Measurements from ENCODE around the gene MMP25. TPM values are rescaled to one million over a fixed set of nuclear protein-coding genes. Genes with fewer than 3 reads are reported as not detected.

The MMP25 gene, protein sequence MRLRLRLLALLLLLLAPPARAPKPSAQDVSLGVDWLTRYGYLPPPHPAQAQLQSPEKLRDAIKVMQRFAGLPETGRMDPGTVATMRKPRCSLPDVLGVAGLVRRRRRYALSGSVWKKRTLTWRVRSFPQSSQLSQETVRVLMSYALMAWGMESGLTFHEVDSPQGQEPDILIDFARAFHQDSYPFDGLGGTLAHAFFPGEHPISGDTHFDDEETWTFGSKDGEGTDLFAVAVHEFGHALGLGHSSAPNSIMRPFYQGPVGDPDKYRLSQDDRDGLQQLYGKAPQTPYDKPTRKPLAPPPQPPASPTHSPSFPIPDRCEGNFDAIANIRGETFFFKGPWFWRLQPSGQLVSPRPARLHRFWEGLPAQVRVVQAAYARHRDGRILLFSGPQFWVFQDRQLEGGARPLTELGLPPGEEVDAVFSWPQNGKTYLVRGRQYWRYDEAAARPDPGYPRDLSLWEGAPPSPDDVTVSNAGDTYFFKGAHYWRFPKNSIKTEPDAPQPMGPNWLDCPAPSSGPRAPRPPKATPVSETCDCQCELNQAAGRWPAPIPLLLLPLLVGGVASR
- under 0.01 and 0.13 TPM in 2 replicates for total RNA-seq

DNA sequence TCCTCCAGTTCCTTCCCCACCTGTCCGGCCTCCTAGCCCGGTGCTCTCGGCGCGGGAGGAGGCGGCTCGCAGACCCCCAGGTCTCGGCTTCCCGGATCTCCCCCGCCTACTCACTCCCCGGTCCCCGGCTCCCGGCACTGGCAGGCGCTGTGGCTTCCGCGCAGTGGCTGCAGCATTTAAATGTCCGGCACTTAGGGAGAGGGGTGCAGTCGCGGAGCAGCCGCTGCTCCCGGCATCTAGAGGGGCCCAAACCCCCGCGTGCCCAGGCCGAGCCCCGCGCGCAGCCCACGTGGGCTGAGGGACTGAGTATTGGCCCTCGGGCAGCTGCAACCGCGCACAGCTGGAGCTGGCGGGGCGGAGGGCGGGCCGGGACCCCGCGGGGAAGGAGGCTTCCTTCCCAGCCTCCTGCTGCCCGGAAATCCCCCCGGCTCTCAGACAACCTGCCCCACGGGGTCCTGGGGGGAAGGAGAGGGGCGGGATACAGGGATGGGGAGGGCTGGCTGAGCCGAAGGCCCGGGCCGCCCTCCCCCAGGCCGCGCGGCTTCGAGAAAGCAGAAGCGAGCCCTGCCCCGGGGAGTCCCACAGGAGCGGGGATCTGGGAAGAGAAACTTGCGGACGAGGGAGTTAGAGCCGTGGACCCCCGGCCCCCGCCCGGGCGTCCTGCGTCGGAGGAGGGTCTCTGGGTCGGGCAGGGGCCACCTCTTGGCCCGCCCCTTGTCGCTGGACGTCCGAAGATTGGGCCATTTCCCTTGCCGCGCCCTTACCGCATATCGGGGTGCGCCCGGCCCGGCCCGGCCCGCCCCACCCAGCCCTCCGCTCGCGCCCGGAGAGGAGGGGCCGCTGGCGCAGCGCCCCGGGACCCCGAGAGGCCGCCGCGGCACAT lies at the start of gene MMP25:
Gene MMP25 (plus strand): TSS at position 804 of the 883 bp plus-strand sequence. CDS start 357 bp downstream, outside the sequence.

DNA sequence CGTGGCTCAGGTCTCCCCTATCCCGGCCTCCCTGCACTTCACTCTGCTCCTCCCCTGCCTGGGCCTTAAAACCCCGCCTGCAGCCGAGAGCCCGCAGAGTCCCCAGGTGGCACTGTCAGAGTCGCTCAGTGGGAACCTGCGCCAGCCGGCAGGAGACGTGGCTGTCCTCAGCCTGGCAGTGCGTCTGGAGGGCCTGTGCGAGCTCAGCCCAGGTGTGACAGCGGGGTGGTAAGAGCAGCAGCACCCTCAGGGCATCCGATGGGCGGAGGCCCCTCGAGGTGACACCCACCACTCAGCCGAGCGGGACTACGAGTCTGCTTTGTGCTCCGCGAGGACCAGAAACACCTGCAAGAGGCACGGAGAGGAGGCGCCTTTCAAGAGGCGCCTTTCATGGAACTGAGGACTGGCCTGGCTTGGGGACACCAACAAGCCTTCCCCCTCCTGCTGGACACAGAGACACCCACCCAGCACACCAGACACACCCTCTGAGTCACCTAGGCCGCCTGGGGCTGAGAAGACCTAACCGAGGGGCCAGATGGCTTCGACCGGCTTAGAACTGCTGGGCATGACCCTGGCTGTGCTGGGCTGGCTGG lies 33.4 kb upstream of the MMP25 start, which contains the start of gene CLDN9:
Gene CLDN9 (plus strand): TSS at position 96 of the 593 bp plus-strand sequence. CDS start 440 bp downstream, at position 536.

GRCh38 chr16:3017794-3018506 lies 28.4 kb upstream of the MMP25 start, which contains the start of gene CLDN6:
Gene CLDN6 (minus strand): TSS chr16:3018183. CDS start chr16:3016021, 2,162 bp downstream.

GRCh38 chr16:3020247-3020603 lies 26.1 kb upstream of the MMP25 start, which contains the start of gene TNFRSF12A:
Gene TNFRSF12A (plus strand): TSS chr16:3020368. CDS start chr16:3020398, 30 bp downstream.

GRCh38 chr16:3023669-3024478 lies 22.5 kb upstream of the MMP25 start, which contains the start of the genes HCFC1R1 and THOC6:
Gene HCFC1R1 (minus strand): TSS chr16:3023942. CDS start chr16:3023941, 1 bp downstream.
Gene THOC6 (plus strand): TSS chr16:3024035. CDS start chr16:3024327, 292 bp downstream.

DNA sequence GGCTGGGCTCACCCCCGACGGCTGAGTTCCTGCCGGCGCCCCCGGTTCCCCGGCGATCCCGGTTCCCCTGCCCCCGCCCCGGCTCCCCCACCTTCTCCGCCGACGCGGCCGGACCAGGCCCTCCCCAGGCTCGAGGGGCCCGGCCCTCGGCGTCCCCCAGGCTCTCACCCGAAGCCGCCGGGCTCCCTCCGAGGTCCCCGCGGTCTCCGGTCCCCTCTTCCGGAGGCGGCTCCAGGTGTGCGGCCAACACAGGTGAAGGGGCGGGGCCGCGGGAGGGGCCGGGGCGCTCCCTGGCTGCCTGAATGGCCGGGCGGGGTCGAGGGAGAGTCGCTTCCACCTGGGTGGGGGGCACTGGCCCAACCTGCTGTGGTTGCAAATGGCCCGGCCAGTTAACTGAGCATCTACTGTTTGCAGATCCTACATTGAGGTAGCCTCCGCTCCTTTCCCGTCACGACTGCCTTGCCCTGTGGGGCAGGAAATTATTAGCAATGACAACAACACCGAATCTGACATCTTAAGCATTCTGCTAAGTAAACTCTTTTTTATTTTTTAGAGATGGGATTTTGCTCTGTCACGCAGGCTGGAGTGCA lies 9.5 kb upstream of the MMP25 start, which contains the start of gene BICDL2:
Gene BICDL2 (minus strand): TSS at position 219 of the 590 bp plus-strand sequence. CDS start 1,448 bp downstream, outside the sequence.

GRCh38 chr16:3065069-3065741 lies 18.8 kb downstream of the MMP25 start, which contains the start of gene IL32:
Gene IL32 (plus strand): TSS chr16:3065640. CDS start chr16:3065812, 172 bp downstream.

GRCh38 chr16:3098459-3099394 lies 52.4 kb downstream of the MMP25 start, which contains the start of gene ZSCAN10:
Gene ZSCAN10 (minus strand): TSS chr16:3099294. CDS start chr16:3092937, 6,357 bp downstream.

Other genes starting within 250 kb of the MMP25 start
- not detected in 2 replicates for gene PRSS41, start 248.1 kb upstream of the MMP25 start, total RNA-seq
- 0.25 and 1.6 TPM in 2 replicates for gene PRSS21, start 229.3 kb upstream of the MMP25 start, total RNA-seq
- gene ZG16B, start 216.3 kb upstream of the MMP25 start, total RNA-seq = 1.1 and 1.3 TPM in 2 replicates
- 1.1 TPM in 1 of 2 replicates, not detected in the other for gene PRSS22, start 188.4 kb upstream of the MMP25 start, total RNA-seq
- gene FLYWCH2, start 163.3 kb upstream of the MMP25 start, total RNA-seq = 73.0 and 87.7 TPM in 2 replicates
- gene FLYWCH1, start 134.6 kb upstream of the MMP25 start, total RNA-seq = 46.4 and 54.1 TPM in 2 replicates
- 0.81 and 4.9 TPM in 2 replicates for gene KREMEN2, start 82.3 kb upstream of the MMP25 start, total RNA-seq
- 6.5 and 22.5 TPM in 2 replicates for gene PAQR4, start 77.2 kb upstream of the MMP25 start, total RNA-seq
- 6.3 and 101 TPM in 2 replicates for gene PKMYT1, start 66.1 kb upstream of the MMP25 start, total RNA-seq
- gene CLDN9, start 33.6 kb upstream of the MMP25 start, total RNA-seq = under 0.01 TPM in 1 of 2 replicates, not detected in the other
- 31.8 and 63.8 TPM in 2 replicates for gene CLDN6, start 28.4 kb upstream of the MMP25 start, total RNA-seq
- 630 and 760 TPM in 2 replicates for gene TNFRSF12A, start 26.2 kb upstream of the MMP25 start, total RNA-seq
- 61.8 and 378 TPM in 2 replicates for gene HCFC1R1, start 22.6 kb upstream of the MMP25 start, total RNA-seq
- gene THOC6, start 22.5 kb upstream of the MMP25 start, total RNA-seq = 32.4 and 43.7 TPM in 2 replicates
- gene BICDL2, start 9.6 kb upstream of the MMP25 start, total RNA-seq = not detected in 2 replicates
- 128 and 172 TPM in 2 replicates for gene IL32, start 19.1 kb downstream of the MMP25 start, total RNA-seq
- gene ZSCAN10, start 52.7 kb downstream of the MMP25 start, total RNA-seq = not detected in 2 replicates
- 15.8 and 25.9 TPM in 2 replicates for gene ZNF205, start 66.0 kb downstream of the MMP25 start, total RNA-seq
- 5.9 and 9.9 TPM in 2 replicates for gene ZNF213, start 88.5 kb downstream of the MMP25 start, total RNA-seq
- not detected in 2 replicates for gene OR1F1, start 141.6 kb downstream of the MMP25 start, total RNA-seq
- 4.6 and 4.9 TPM in 2 replicates for gene ZNF200, start 188.6 kb downstream of the MMP25 start, total RNA-seq
- not detected in 2 replicates for gene MEFV, start 210.1 kb downstream of the MMP25 start, total RNA-seq
- gene ZNF263, start 236.9 kb downstream of the MMP25 start, total RNA-seq = 19.9 and 29.3 TPM in 2 replicates